ENCODE results near the gene AZIN2.
"Not testable (repeated sequence)": the region's sequence is repeated elsewhere in the genome, so short reads cannot be mapped to it uniquely, and the experiment has no call there.

Gene AZIN2

DNA sequence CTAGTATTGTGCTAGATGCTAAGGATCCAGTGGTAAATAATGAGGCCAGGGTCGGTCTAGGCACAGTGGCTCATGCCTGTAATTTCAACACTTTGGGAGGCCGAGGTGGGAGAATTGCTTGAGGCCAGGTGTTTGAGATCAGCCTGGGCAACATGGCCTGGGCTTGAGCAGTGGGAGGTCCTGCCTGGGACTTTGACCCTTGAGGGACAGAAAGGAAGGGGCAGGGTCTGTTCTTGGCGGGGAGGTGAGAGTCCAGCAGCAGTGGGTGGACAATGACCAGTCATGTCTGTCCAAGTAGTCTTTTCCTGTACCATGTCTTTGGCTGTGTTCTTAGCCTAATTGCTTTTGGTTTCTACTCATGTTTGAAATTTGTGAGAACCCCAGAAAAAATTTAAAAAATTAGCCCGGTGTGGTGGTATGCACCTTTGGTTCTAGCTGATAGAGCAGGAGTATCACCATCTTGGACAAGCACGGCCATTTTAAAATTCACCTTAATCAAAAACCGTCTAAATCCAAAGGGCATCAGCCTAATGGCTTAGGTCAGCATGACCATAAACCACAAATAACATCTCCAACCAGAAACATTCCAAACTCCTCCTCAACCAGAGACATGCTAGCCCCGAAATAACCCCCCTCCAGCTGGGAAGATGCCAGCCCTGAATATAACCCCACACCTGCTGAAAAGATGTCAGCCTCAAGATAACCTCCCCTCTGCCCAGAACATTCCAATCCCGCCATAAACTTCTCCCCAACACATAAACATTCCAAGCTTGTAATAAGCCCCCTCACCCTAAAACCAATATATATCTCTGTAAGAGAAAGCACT is 37.5 kb upstream of the AZIN2 start:
- DNase-seq (ENCODE audit: insufficient read length, low spot score) (no peak), FAIRE-seq (no peak)
- TF ChIP-seq PAX5 (IDR thresholded peaks at IDR 0.05; ENCODE audit: insufficient read depth, low read length, severe bottlenecking) = no peak
- TF ChIP-seq TAF1 (IDR thresholded peaks at IDR 0.05; ENCODE audit: low read depth, low read length) = no peak
- no peak for TF ChIP-seq POLR2AphosphoS5 (IDR thresholded peaks at IDR 0.05; ENCODE audit: low read depth, low read length)
- no peak for TF ChIP-seq POU2F2 (IDR thresholded peaks at IDR 0.05; ENCODE audit: low read depth, low read length)
- TF ChIP-seq SPI1 (IDR thresholded peaks at IDR 0.05; ENCODE audit: low read depth, low read length) = no peak
- no peak for TF ChIP-seq POLR2A (IDR thresholded peaks at IDR 0.05; ENCODE audit: low read depth, low read length)

DNA sequence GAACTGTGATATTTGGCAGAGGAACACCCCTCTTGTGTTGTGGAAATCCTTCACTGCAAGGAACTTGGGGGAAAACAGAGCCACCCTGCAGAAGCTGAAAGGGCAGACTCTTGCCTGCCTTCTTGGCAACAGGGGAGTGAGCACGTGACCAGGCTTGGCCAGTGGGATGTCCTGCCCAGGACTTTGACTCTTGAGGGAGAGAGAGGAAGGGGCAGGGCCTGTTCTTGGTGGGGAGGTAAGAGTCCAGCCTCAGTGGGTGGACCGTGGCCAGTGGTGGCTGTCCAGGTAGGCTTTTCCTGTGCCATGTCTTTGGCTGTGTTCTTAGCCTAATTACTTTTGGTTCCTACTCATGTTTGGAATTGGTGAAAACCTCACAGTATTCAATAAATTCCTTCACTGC is 35.7 kb upstream of the AZIN2 start:
- no peak for DNase-seq (ENCODE audit: insufficient read length, low spot score)
- TF ChIP-seq POLR2A (IDR thresholded peaks at IDR 0.05; ENCODE audit: low read depth, low read length) = no peak
- no peak for TF ChIP-seq TAF1 (IDR thresholded peaks at IDR 0.05; ENCODE audit: low read depth, low read length)
- no peak for TF ChIP-seq POLR2AphosphoS5 (IDR thresholded peaks at IDR 0.05; ENCODE audit: low read depth, low read length)
- TF ChIP-seq POU2F2 (IDR thresholded peaks at IDR 0.05; ENCODE audit: low read depth, low read length) = no peak
- no peak for TF ChIP-seq SPI1 (IDR thresholded peaks at IDR 0.05; ENCODE audit: low read depth, low read length)
- TF ChIP-seq PAX5 (IDR thresholded peaks at IDR 0.05; ENCODE audit: insufficient read depth, low read length, severe bottlenecking) = no peak
- no peak for FAIRE-seq

DNA sequence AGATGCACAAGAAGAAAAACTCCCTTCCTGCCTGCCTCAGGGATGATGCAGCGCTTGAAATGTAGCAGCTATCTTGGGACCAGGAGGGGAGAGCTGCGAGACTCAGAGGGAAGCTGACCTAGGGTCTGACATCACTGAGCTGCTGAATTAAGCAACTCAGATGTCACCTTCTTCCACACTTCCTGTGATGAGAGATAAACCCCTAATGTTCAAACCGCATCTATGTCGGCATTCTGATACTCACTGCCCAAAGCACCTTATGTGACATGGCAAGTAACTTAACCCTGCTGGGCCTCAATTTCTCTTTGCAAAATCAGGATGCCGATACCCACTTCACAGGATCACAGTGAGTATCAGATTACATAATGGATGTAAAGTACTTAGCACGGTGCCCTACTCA is 35.1 kb upstream of the AZIN2 start:
- FAIRE-seq = no peak
- no peak for DNase-seq (ENCODE audit: insufficient read length, low spot score)
- TF ChIP-seq SPI1 (IDR thresholded peaks at IDR 0.05; ENCODE audit: low read depth, low read length) = no peak
- TF ChIP-seq POLR2A (IDR thresholded peaks at IDR 0.05; ENCODE audit: low read depth, low read length) = no peak

DNA sequence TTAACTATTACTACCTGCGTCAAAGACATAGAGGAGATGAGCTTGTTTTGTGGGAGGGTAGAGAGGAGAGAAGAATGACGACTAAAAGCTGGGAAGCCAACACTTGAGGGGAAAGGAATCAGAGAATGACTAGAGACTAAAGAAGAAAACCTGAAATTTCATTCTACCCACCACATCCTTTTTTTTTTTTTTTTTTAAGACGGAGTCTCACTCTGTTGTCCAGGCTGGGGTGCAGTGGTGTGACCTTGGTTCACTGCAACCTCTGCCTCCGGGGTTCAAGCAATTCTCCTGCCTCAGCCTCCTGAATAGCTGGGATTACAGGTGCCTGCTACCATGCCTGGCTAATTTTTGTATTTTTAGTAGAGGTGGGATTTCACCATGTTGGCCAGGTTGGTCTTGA is 34.7 kb upstream of the AZIN2 start:
- not testable (repeated sequence) for FAIRE-seq; DNase-seq (ENCODE audit: insufficient read length, low spot score)

DNA sequence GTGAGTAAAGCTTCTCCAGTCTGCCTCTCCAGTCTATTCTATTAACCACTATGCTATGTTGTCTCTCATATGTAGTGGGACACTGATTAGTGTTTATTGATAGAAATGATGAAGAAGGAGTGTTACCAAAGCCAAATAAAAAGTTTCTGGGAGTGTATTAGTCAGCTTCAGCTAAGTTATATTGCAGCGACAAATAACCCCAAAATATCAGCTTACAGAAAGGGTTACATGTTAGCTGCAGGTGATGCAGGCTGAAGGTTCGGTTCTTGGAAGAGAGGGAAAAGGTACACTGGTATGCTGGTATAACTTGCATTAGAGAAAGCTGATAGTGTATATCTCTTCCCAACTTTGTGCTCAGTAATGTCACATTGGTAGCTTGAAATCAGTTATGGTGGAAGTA is 33.7 kb upstream of the AZIN2 start:
- no peak for TF ChIP-seq TAF1 (IDR thresholded peaks at IDR 0.05; ENCODE audit: low read depth, low read length)
- no peak for TF ChIP-seq POLR2A (IDR thresholded peaks at IDR 0.05; ENCODE audit: low read depth, low read length)
- TF ChIP-seq POLR2AphosphoS5 (IDR thresholded peaks at IDR 0.05; ENCODE audit: low read depth, low read length) = no peak
- no peak for TF ChIP-seq POU2F2 (IDR thresholded peaks at IDR 0.05; ENCODE audit: low read depth, low read length)
- TF ChIP-seq SPI1 (IDR thresholded peaks at IDR 0.05; ENCODE audit: low read depth, low read length) = no peak
- no peak for TF ChIP-seq PAX5 (IDR thresholded peaks at IDR 0.05; ENCODE audit: insufficient read depth, low read length, severe bottlenecking)
- FAIRE-seq = no peak
- DNase-seq (ENCODE audit: insufficient read length, low spot score) = no peak

DNA sequence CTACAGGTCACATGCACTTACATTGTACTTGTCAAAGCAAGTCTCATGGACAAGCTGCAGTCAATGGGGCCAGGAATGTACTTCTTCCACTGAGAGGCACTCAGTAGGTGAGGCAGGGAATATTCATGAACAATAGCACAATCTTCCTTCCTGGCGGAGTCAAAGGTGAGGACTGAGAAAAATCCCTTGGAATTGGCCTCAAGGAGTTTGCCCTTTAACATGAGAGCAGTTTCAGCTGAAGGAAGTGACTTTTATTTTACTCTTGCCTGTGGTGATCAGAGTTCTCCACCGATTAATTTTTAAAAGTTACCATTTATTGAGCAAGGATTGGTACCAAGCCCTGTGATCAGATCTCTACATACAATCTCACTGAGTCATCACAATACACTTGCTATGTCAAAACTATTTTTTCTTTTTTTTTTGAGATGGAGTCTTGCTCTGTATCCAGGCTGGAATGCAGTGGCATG is 33.1 kb upstream of the AZIN2 start:
- FAIRE-seq = no peak
- TF ChIP-seq PAX5 (IDR thresholded peaks at IDR 0.05; ENCODE audit: insufficient read depth, low read length, severe bottlenecking) (no peak), POLR2A (IDR thresholded peaks at IDR 0.05; ENCODE audit: low read depth, low read length) (no peak), POLR2AphosphoS5 (IDR thresholded peaks at IDR 0.05; ENCODE audit: low read depth, low read length) (no peak), SPI1 (IDR thresholded peaks at IDR 0.05; ENCODE audit: low read depth, low read length) (no peak), POU2F2 (IDR thresholded peaks at IDR 0.05; ENCODE audit: low read depth, low read length) (no peak), TAF1 (IDR thresholded peaks at IDR 0.05; ENCODE audit: low read depth, low read length) (no peak)
- DNase-seq (ENCODE audit: insufficient read length, low spot score) = no peak

DNA sequence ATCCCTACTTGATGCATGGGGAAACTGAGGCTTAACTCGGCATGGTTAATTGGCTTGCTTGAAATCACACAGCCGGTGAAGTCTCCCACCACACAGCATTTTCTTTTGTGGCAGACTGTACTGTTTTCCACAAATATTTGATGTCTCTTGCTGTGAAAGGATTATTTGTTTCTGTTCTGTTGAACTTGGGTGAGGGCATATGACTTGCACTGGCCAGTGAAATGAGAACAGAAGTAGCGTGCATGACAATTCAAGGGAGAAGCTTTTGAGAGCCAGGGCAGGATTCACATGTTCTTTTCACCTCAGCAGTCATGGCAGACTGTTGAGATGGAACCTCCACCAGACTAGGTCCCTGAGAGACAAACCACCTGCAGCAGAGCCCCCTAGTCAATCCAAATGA is 32.5 kb upstream of the AZIN2 start:
- TF ChIP-seq TAF1 (IDR thresholded peaks at IDR 0.05; ENCODE audit: low read depth, low read length) = no peak
- no peak for TF ChIP-seq POLR2A (IDR thresholded peaks at IDR 0.05; ENCODE audit: low read depth, low read length)
- no peak for TF ChIP-seq PAX5 (IDR thresholded peaks at IDR 0.05; ENCODE audit: insufficient read depth, low read length, severe bottlenecking)
- no peak for TF ChIP-seq POU2F2 (IDR thresholded peaks at IDR 0.05; ENCODE audit: low read depth, low read length)
- TF ChIP-seq SPI1 (IDR thresholded peaks at IDR 0.05; ENCODE audit: low read depth, low read length) = no peak
- no peak for TF ChIP-seq POLR2AphosphoS5 (IDR thresholded peaks at IDR 0.05; ENCODE audit: low read depth, low read length)
- no peak for FAIRE-seq
- no peak for DNase-seq (ENCODE audit: insufficient read length, low spot score)

DNA sequence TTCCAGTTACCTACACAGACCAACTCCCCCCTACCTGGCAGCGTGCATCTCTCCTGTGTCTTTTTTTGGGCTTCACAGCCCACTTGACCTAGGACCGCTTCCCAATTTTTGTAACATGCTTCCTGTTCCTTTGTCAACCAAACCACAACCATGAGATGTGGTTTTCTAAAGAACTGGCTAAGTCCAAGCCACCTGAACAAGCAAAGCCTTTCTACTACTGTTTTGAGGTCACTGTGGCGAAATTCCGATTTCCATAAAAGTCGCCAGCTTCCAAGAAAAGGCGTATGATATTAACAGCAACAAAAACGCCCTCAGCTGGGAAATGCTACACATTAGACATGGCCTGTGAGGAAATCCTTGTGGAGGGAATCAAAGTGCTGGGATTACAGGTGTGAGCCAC is 31.6 kb upstream of the AZIN2 start:
- DNase-seq (ENCODE audit: insufficient read length, low spot score) = no peak
- TF ChIP-seq SPI1 (IDR thresholded peaks at IDR 0.05; ENCODE audit: low read depth, low read length) (no peak), TAF1 (IDR thresholded peaks at IDR 0.05; ENCODE audit: low read depth, low read length) (no peak), PAX5 (IDR thresholded peaks at IDR 0.05; ENCODE audit: insufficient read depth, low read length, severe bottlenecking) (no peak), POU2F2 (IDR thresholded peaks at IDR 0.05; ENCODE audit: low read depth, low read length) (no peak), POLR2AphosphoS5 (IDR thresholded peaks at IDR 0.05; ENCODE audit: low read depth, low read length) (no peak), POLR2A (IDR thresholded peaks at IDR 0.05; ENCODE audit: low read depth, low read length) (no peak)
- FAIRE-seq = no peak

DNA sequence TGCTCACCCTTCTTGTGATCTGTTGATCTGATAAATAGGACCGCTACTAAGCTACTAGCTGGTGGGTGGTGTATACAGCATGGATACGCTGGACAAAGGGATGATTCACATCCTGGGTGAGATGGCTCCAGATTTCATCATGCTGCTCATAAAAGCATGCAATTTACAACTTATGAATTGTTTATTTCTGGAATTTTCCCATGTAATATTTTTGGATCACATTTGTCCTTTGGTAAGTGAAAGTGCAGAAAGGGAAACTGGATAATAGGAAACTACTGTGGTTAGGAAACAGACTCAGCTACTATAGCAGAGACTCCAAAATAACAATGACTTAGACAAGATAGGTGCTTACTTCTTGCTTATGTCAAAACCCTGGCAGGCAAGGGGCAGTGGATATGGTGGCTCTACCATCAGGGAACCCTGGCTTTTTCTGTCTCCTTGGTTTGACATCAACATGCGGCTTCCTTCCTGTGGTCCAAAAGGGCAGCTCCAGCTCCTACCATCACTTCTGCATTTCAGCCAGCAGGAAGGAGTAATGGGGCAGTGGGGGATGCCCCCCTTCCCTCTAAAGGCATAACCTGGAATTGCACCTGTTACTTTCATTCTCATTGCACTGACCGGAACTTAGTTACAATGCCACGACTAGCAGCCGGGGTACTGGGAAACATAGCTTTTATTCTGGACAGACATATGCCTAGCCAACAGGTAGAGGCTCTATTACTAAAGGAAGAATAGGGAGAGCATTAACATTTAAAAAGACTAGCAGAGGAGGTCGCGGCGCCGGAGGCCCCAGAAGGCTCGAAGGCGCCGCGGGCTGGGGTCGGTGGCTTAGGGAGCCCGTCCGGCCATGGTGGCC is 30.5 kb upstream of the AZIN2 start:
- DNase-seq (ENCODE audit: insufficient read length, low spot score) (no peak), FAIRE-seq (no peak)
- TF ChIP-seq POLR2AphosphoS5 (IDR thresholded peaks at IDR 0.05; ENCODE audit: low read depth, low read length) = no peak
- no peak for TF ChIP-seq POLR2A (IDR thresholded peaks at IDR 0.05; ENCODE audit: low read depth, low read length)
- TF ChIP-seq TAF1 (IDR thresholded peaks at IDR 0.05; ENCODE audit: low read depth, low read length) = no peak
- no peak for TF ChIP-seq PAX5 (IDR thresholded peaks at IDR 0.05; ENCODE audit: insufficient read depth, low read length, severe bottlenecking)
- TF ChIP-seq POU2F2 (IDR thresholded peaks at IDR 0.05; ENCODE audit: low read depth, low read length) = no peak
- TF ChIP-seq SPI1 (IDR thresholded peaks at IDR 0.05; ENCODE audit: low read depth, low read length) = no peak

Measured in GM12891 (cell line).